Naive B cell (primary cell): ENCODE results near the gene CDH9. TPM values are rescaled to one million over a fixed set of nuclear protein-coding genes. Genes with fewer than 3 reads are reported as not detected.

Source experiments
- ATAC-seq, 2 donors: fragments of 150-1000 bp; cut with Tn5 transposase; 2 replicates each; pipeline ENCODE4 v1.10.0; 2021; ENCODE audit warnings: low read depth in 2 of 2, mild to moderate bottlenecking in 2 of 2, moderate library complexity in 2 of 2
- DNase-seq: peaks from one replicate; pipeline ENCODE4 v3.0.0; 2022
- H3K27ac Mint-ChIP-seq, 6 donors: one replicate each; pipeline ENCODE4 v1.8.0; 2020 to 2022; ENCODE audit warnings: mild to moderate bottlenecking in 6 of 6, mixed read lengths in 6 of 6, moderate library complexity in 5 of 6, inconsistent platforms in 2 of 6
- H3K27me3 Mint-ChIP-seq, 3 donors: one replicate each; pipeline ENCODE4 v1.8.0; 2021 to 2022; ENCODE audit warnings: mixed read lengths in 3 of 3, mild to moderate bottlenecking in 1 of 3
- H3K36me3 Mint-ChIP-seq, 2 donors: one replicate each; pipeline ENCODE4 v1.8.0; 2020 to 2022; ENCODE audit warnings: mixed read lengths in 2 of 2, inconsistent platforms in 1 of 2, mild to moderate bottlenecking in 1 of 2
- H3K4me1 Mint-ChIP-seq, 3 donors: one replicate each; pipeline ENCODE4 v1.8.0; 2020 to 2022; ENCODE audit warnings: mixed read lengths in 3 of 3, inconsistent platforms in 1 of 3, mild to moderate bottlenecking in 1 of 3, moderate library complexity in 1 of 3
- H3K4me3 Mint-ChIP-seq, 8 donors: one replicate each; pipeline ENCODE4 v1.8.0; 2020 to 2022; ENCODE audit warnings: mild to moderate bottlenecking in 8 of 8, mixed read lengths in 8 of 8, moderate library complexity in 8 of 8, inconsistent platforms in 2 of 8
- H3K9me3 Mint-ChIP-seq, 7 donors: one replicate each; pipeline ENCODE4 v1.8.0; 2020 to 2022; ENCODE audit warnings: mixed read lengths in 7 of 7, mild to moderate bottlenecking in 5 of 7, inconsistent platforms in 2 of 7, moderate library complexity in 1 of 7
- polyA plus RNA-seq, 6 donors: library from polyadenylated mRNA; unstranded; fragments of 300-500 nt; fragmentation: Illumina TruSeq; gene quantifications; one replicate each; pipeline ENCODE4 v1.2.3, GENCODE V29; 2021; ENCODE audit warnings: low read depth in 6 of 6

Gene CDH9
- polyA plus RNA-seq, 6 donors from 2014 or later: not detected

DNA sequence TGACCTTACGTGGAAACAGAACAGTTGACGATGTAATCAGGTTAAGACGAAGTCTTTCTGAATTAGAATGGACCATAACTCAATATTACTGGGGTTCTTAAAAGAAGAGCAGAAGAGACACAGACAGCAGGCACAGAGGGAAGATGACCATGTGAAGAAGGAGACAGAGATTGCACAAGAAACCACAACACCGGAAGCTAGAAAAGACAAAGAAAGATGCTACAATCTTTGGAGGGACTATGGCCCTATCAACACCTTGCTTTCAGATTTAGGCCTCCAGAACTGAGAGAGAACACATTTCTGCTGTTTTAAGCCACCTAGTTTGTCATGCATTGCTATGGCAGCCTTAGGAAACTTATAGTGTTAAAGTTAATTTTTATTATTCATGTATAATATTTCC, 27.1 kb downstream of the CDH9 start:
- no peak overlapping the region for H3K4me3 Mint-ChIP-seq
- no peaks in the 10 kb centered on the region for H3K36me3 Mint-ChIP-seq
- H3K9me3 Mint-ChIP-seq: peaks cover 0 to 4% (median 0%) of the 10 kb centered on the region in 7 donors
- no peak for ATAC-seq
- DNase-seq: no peak
- H3K4me1 Mint-ChIP-seq: no peaks in the 10 kb centered on the region
- no peaks in the 10 kb centered on the region for H3K27me3 Mint-ChIP-seq
- no peak overlapping the region for H3K27ac Mint-ChIP-seq

DNA sequence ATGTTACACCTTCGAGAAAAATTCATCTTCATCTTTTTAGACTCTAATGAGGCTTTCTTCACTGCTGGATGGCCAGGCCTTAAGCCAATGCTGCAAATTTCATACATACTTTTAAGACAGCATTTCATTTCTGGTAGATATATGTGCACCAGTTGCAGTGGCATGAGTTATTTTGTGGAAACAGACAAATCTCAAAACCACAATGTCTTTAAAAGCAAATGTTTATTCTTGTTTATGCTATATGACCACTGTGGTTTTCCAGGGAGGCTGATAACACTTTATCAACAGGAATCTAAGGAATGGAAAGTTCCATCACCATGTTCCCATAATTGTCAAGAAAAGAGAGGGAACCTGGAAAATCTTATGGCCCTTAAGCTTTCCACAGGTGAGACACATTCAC, 27.7 kb downstream of the CDH9 start:
- H3K27me3 Mint-ChIP-seq: no peaks in the 10 kb centered on the region
- ATAC-seq (no peak), DNase-seq (no peak)
- H3K4me1 Mint-ChIP-seq: no peaks in the 10 kb centered on the region
- H3K4me3 Mint-ChIP-seq: no peak overlapping the region
- no peaks in the 10 kb centered on the region for H3K36me3 Mint-ChIP-seq
- H3K27ac Mint-ChIP-seq: no peak overlapping the region
- peaks cover 0 to 4% (median 0%) of the 10 kb centered on the region in 7 donors for H3K9me3 Mint-ChIP-seq

DNA sequence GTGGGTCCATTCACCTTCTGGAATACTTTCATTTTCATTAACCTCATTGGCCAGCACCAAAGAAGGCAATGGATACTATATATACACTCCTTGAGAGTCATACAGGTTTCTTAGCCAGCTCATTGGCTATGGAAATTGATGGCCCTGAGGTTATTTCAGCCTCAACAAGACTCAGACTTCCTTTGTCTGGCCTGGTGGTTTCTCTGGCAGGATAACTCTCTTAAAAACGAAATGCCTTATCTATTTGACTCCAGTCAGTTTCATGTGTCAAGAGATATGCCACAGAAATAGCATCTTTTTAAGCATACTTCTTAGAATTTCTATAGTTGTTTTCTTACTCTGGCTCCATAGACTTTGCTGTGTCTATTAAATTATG, 28.9 kb downstream of the CDH9 start:
- H3K36me3 Mint-ChIP-seq: no peaks in the 10 kb centered on the region
- ATAC-seq (no peak), DNase-seq (no peak)
- peaks cover 0 to 5% (median 0%) of the 10 kb centered on the region in 7 donors for H3K9me3 Mint-ChIP-seq
- H3K27ac Mint-ChIP-seq: no peak overlapping the region
- no peaks in the 10 kb centered on the region for H3K27me3 Mint-ChIP-seq
- H3K4me1 Mint-ChIP-seq: no peaks in the 10 kb centered on the region
- no peak overlapping the region for H3K4me3 Mint-ChIP-seq

DNA sequence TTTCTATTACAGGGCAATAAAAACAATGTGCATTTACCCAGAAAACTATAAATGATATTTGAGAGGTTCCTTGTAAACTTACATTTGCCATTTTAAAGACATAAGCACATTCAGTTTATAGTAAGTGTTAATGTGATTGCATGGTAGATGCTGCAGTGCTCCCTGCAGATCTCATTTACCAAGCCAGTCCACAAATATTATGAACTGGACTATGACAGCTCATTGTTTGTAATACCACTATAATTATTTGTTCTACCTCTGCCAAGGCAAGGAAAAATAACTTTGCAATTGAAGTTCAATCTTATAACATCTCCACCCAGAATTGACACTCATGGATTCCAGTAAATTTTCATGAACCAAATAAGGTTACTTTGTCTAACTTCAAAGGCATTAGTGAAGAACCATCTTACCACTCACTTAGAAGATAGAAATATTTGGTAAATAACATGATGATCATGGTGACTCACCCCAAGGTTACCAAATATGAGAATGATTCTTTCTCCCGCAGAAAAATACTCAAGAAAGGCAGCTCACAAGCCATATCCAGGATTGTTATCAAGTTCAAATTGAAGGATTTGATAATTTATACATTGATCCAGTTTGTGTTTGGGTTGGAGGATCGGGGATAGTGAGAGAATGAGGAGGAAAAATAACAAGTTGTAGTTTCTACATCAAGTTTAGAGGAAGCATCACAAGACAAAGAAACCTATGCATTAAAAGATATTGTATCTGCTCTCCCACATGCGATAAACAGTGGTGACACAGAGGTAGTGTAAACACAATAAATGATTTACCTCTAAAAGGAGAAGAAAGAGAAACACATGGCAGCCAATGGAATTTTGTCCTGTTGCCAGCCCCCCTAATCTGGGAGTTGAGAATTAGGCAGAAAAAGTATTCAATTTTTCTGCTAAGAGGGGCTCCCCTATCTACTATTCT, 29.5 kb downstream of the CDH9 start:
- Mint-ChIP-seq H3K4me1 (no peaks in the 10 kb centered on the region), H3K27me3 (no peaks in the 10 kb centered on the region), H3K9me3 (peaks cover 0 to 9% (median 0%) of the 10 kb centered on the region in 7 donors), H3K36me3 (no peaks in the 10 kb centered on the region), H3K27ac (no peak overlapping the region), H3K4me3 (no peak overlapping the region)
- DNase-seq (no peak), ATAC-seq (no peak)

DNA sequence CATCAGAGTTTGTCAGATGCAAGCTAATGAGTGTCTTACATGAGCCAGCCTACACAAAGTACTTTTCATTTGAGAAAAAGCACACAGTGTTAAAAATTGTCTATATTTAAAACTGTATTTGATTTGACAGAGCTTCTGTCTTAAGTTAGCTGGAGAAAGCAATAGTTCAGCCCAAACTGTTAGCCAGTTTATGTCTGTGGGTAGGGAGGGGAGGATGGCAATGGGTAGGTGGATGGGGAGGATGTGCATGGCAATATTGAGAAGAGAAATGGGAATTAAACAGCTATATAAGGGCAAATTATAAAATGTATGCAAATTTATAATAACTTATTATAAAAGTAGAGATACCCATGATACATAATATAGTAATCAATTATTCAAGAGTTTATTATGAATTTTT, 31.3 kb downstream of the CDH9 start:
- ATAC-seq (no peak), DNase-seq (no peak)
- Mint-ChIP-seq H3K27ac (no peak overlapping the region), H3K27me3 (no peaks in the 10 kb centered on the region), H3K4me3 (no peak overlapping the region), H3K9me3 (peaks cover 0 to 9% (median 0%) of the 10 kb centered on the region in 7 donors), H3K36me3 (no peaks in the 10 kb centered on the region), H3K4me1 (no peaks in the 10 kb centered on the region)

DNA sequence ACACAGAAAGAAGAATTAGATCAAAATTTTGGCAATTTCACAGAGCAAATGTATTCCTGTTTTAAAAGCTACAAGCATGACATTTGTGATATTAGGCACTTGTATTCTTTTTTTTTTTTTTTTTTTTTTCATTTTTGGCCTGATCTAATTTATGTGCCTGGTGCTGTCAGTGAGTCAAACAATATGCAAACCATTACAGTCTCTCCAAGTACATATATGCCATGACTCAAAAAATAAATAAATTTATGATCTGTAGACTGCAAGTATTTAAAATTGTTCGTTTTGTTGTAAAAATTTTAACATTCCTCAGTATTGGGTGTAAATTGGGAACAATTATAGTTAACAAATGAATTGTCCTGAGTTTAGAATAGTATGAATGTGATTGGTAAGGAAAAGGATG, 51.4 kb downstream of the CDH9 start:
- H3K27me3 Mint-ChIP-seq: no peaks in the 10 kb centered on the region
- DNase-seq (no peak), ATAC-seq (no peak)
- H3K9me3 Mint-ChIP-seq: peaks cover 0 to 11% (median 3%) of the 10 kb centered on the region in 7 donors
- H3K27ac Mint-ChIP-seq: no peak overlapping the region
- no peaks in the 10 kb centered on the region for H3K36me3 Mint-ChIP-seq
- H3K4me3 Mint-ChIP-seq: no peak overlapping the region
- H3K4me1 Mint-ChIP-seq: no peaks in the 10 kb centered on the region

DNA sequence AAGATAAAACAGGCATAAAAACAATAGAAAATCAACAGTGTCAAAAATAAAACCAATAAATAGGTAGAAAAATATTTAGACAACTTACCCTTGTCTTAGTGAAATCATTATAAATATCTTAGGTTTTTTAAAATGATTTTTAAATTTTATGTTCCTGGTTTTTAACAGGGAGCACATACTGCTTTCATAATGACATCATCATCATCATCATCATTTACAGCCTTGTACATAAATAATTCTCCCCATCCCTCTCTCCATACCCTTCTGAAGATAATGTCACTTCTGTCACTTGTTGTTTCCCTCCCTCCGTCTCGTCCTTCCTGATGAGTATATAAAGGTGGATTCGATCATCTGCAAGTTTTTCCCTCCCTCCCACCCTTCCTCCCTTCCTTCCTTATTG, 56.6 kb downstream of the CDH9 start:
- H3K27ac Mint-ChIP-seq: no peak overlapping the region
- no peak overlapping the region for H3K4me3 Mint-ChIP-seq
- no peaks in the 10 kb centered on the region for H3K36me3 Mint-ChIP-seq
- no peaks in the 10 kb centered on the region for H3K27me3 Mint-ChIP-seq
- H3K4me1 Mint-ChIP-seq: no peaks in the 10 kb centered on the region
- no peak for DNase-seq
- peaks cover 0 to 6% (median 2%) of the 10 kb centered on the region in 7 donors for H3K9me3 Mint-ChIP-seq
- no peak for ATAC-seq

DNA sequence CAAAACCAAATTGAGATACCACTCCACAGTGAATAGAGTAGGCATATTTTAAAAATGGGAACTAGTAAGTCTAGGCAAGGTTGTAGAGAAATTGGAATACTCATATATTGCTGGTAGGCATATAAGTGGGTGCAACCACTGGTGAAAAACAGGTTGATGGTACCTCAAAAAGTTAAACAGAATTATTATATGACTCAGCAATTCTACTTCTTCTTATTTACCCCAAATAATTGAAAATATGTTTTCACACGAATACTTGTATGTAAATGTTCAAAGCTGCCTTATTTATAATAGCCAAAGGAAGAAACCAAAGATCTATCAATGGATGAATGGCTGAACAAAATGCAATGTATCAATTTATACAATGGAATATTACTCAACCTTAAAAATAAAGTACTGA, 79.1 kb downstream of the CDH9 start:
- peaks cover 0 to 13% (median 4%) of the 10 kb centered on the region in 7 donors for H3K9me3 Mint-ChIP-seq
- no peaks in the 10 kb centered on the region for H3K4me1 Mint-ChIP-seq
- DNase-seq (no peak), ATAC-seq (no peak)
- no peaks in the 10 kb centered on the region for H3K27me3 Mint-ChIP-seq
- H3K4me3 Mint-ChIP-seq: no peak overlapping the region
- no peaks in the 10 kb centered on the region for H3K36me3 Mint-ChIP-seq
- no peak overlapping the region for H3K27ac Mint-ChIP-seq

DNA sequence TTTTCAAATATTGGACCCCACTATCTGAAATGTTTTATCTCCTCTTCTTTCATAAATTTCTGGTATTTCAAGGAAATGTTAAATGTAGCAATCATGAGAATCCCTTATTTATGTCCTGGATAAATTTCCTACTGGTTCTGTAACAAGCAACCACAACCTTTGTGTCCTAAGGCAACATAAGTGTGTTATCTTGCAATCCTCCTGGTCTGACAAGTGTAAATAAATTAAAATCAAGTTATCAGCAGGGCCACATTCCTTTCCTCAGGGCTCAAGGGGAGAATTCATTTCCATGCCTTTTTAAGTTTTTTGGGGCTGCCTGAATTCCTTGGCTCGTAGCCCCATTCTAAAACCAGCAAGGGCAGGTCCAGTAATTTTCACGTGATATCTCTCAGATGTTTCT, 83.2 kb downstream of the CDH9 start:
- H3K27me3 Mint-ChIP-seq: no peaks in the 10 kb centered on the region
- H3K4me1 Mint-ChIP-seq: no peaks in the 10 kb centered on the region
- no peak for DNase-seq
- H3K36me3 Mint-ChIP-seq: no peaks in the 10 kb centered on the region
- H3K9me3 Mint-ChIP-seq: peaks cover 4 to 9% (median 6%) of the 10 kb centered on the region in 7 donors
- no peak overlapping the region for H3K4me3 Mint-ChIP-seq
- no peak for ATAC-seq
- H3K27ac Mint-ChIP-seq: no peak overlapping the region

DNA sequence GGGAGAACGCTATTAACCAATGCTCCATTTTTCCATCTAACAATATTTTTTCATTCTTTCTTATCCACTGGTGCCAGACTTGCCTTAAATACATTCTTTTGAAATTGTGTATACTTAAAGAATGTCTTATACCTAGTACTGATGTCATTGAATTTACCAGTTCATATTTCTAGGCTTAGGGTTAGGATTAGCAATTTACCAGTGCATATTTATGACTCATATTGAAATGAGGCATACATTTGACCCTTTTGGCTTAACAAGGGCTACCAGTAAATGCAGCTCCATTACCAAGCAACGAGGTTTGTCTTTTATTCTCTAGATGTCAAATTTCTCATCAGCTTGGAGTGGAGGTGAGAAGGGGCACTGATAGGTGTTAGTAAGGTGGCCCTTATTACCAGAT, 89.5 kb downstream of the CDH9 start:
- Mint-ChIP-seq H3K4me1 (no peaks in the 10 kb centered on the region), H3K36me3 (no peaks in the 10 kb centered on the region), H3K4me3 (no peak overlapping the region), H3K9me3 (peaks cover 0 to 10% (median 2%) of the 10 kb centered on the region in 7 donors), H3K27ac (no peak overlapping the region), H3K27me3 (no peaks in the 10 kb centered on the region)
- ATAC-seq (no peak), DNase-seq (no peak)

DNA sequence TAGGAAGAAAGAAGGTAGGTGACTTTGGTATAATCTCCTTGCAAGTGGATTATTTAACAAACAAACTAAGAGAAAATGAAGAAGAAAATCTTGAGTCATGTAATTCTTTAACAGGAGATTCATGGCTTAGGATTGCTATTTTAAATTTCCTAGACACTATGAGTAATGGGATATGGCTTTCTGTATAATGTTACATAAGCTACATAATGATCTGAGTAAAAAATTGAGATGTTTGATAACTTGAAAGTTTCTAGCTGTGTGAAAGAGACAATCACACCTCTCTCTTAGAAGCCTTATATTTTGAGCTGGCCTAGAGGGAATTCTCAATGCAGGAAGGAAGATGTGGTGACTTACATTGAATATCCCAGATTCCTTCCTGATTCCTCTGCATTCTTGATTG, 92.5 kb downstream of the CDH9 start:
- no peaks in the 10 kb centered on the region for H3K27me3 Mint-ChIP-seq
- H3K36me3 Mint-ChIP-seq: no peaks in the 10 kb centered on the region
- no peak for ATAC-seq
- H3K4me3 Mint-ChIP-seq: no peak overlapping the region
- peaks cover 0 to 9% (median 0%) of the 10 kb centered on the region in 7 donors for H3K9me3 Mint-ChIP-seq
- H3K4me1 Mint-ChIP-seq: no peaks in the 10 kb centered on the region
- H3K27ac Mint-ChIP-seq: no peak overlapping the region
- no peak for DNase-seq

DNA sequence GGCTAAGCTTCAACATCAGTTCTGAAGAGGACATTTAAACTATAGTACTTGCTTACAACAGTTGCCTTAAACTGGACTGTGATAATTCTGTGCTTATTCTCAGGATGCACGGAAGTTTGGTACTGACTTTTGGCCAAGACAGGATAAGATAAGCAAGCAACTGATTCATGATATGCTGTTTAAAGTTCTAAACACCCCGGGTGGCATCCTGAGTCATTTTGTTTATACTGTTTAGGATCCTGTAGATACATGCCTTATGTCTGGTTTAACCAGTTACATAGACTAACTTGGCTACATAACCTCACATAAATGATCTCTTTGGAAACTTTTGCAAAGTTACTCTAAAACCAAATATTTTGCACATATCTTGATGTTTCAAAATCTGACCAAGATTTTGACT, 95.9 kb downstream of the CDH9 start:
- H3K4me3 Mint-ChIP-seq: no peak overlapping the region
- DNase-seq: no peak
- no peaks in the 10 kb centered on the region for H3K4me1 Mint-ChIP-seq
- no peaks in the 10 kb centered on the region for H3K36me3 Mint-ChIP-seq
- no peak overlapping the region for H3K27ac Mint-ChIP-seq
- no peak for ATAC-seq
- H3K27me3 Mint-ChIP-seq: no peaks in the 10 kb centered on the region
- peaks cover 0 to 2% (median 0%) of the 10 kb centered on the region in 7 donors for H3K9me3 Mint-ChIP-seq

DNA sequence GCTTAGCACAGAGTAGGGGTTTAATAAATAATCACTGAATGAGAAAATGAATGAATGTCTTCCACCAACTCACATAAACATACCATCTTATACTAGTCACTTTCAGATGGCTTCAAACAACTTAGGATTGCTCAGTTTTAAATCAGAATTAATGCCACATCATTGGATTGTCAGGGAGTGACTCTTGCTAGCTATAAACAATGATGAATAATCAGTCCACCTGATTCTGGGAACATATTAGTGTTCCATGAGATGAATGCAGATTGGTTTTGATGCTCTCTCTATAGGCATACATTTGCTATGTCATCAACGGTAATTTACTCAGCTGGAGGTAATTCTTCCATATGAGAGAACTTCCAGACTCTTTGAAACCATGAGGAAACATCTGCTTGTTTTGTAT, 97.4 kb downstream of the CDH9 start:
- no peaks in the 10 kb centered on the region for H3K27me3 Mint-ChIP-seq
- no peak for DNase-seq
- no peak overlapping the region for H3K4me3 Mint-ChIP-seq
- no peaks in the 10 kb centered on the region for H3K36me3 Mint-ChIP-seq
- no peak overlapping the region for H3K27ac Mint-ChIP-seq
- H3K9me3 Mint-ChIP-seq: peaks cover 0 to 2% (median 0%) of the 10 kb centered on the region in 7 donors
- no peaks in the 10 kb centered on the region for H3K4me1 Mint-ChIP-seq
- ATAC-seq: no peak

DNA sequence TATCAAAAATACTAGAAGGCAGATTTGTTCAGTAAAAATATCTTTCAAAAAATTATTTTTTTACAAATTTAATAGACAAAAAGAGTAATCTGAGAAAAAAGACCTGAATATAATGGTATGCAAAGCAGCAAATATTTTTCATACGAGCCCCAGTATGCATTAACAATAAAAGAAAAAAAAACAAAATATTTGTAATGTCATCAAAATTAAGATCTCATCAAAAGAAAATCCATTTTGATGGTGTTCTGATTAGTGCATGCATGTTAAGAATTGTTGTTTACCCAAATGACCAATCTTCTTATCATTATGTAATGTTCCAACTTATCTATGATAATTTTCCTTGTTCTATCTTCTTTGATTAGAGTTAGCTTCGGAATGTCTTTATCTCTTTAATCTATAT, 106.1 kb downstream of the CDH9 start:
- H3K4me1 Mint-ChIP-seq: no peaks in the 10 kb centered on the region
- no peak overlapping the region for H3K4me3 Mint-ChIP-seq

More for the DNA sequence above, 106.1 kb downstream of the CDH9 start:
- Mint-ChIP-seq H3K36me3 (no peaks in the 10 kb centered on the region), H3K9me3 (peaks cover 2 to 14% (median 5%) of the 10 kb centered on the region in 7 donors), H3K27ac (no peak overlapping the region), H3K27me3 (no peaks in the 10 kb centered on the region)
- ATAC-seq (no peak), DNase-seq (no peak)
